Fibroblast of the conjunctiva (primary cell): ENCODE results near the gene PPP1R7.

Experiments used
- DNase-seq: peaks from one replicate; pipeline ENCODE4 v3.0.0-alpha.2; 2010; ENCODE audit warnings: low read depth

PPP1R7 gene

DNA sequence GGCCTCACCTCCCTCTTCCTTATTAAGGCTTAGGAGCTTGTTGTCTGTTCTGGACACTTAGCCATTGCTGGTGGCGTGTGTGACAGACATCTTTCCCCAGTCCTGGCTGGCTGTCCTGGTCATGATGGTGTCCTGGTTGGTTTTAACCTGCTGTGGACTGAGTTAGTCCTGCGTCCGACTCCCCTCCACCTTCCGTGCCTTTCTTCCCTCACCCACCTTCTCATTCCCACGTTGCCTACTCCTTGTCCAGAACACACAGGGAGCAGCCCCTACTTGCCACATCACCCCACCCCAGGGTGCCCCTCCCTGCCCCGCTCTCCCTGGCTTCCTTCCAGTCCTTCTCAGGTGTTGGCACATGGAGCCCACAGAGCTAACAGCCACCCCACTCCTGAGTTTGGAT lies 47.7 kb downstream of the PPP1R7 start:
- no peak for DNase-seq

GRCh38 chr2:241198381-241199279 lies 48.4 kb downstream of the PPP1R7 start:
- no peak for DNase-seq

DNA sequence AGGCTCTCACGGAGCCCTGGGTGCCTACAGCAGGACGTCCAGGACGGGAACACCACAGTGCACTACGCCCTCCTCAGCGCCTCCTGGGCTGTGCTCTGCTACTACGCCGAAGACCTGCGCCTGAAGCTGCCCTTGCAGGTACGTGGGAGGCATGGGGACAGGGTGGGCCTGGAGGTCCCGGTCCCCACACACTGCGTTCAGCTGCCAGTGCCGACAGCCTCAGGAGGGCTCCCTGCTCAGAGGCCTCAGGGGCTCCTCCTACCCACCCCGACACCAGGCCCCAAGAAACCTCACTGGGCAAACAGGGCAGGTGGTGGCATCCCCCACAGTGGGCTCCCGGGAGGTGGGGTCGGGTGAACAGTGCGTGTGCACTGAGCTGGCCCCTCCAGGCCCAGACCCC lies 49.0 kb downstream of the PPP1R7 start:
- no peak for DNase-seq

- no peak for DNase-seq
Observed at GRCh38 chr2:241199897-241200821, 49.9 kb downstream of the PPP1R7 start.

GRCh38 chr2:241200822-241201395 lies 50.6 kb downstream of the PPP1R7 start:
- DNase-seq = no peak

DNA sequence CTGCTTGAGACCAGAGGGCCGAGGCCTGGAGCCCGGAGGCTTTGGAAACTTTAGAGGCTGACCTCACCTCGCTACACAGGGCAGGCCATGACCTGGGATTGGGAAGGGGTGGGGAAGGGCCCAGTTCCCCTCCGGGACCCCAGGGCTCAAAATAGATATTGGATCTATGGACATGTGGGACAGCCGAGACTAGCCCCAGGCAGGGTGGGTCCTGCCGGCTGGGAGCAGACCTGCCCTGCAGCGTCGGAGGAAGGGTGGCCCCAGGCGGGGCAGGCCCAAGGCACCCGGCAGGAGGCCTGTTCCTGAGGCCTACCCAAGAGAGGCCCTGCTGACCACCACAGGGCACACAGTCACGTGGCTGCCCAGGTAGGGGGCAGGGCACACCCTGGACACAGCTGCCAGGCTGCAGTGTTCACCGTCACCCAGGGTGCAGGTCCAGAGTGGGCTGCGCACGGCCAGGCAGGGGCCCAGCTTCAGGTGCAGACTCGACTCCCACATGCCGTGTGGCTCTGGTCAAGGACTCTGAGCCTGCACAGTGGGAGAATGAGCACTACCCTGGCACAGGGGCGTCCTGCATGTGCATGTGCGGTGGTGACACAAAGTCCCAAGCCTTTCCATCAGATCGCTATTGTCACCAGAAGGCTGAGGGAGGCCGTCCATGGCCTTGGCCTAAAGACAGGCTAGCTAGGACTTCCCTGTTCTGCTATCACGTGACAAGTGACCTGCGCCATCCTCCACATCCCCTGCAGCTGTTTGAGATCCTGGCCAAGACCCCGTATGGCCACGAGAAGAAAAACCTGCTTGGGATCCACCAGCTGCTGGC lies 51.4 kb downstream of the PPP1R7 start:
- no peak for DNase-seq

GRCh38 chr2:241202268-241202585 lies 52.0 kb downstream of the PPP1R7 start:
- no peak for DNase-seq

- DNase-seq = no peak
Observed at GRCh38 chr2:241202681-241203080, 52.4 kb downstream of the PPP1R7 start.

- DNase-seq = no peak
Observed at GRCh38 chr2:241203218-241204009, 53.1 kb downstream of the PPP1R7 start.

GRCh38 chr2:241204010-241204384 lies 53.7 kb downstream of the PPP1R7 start:
- DNase-seq = no peak

DNA sequence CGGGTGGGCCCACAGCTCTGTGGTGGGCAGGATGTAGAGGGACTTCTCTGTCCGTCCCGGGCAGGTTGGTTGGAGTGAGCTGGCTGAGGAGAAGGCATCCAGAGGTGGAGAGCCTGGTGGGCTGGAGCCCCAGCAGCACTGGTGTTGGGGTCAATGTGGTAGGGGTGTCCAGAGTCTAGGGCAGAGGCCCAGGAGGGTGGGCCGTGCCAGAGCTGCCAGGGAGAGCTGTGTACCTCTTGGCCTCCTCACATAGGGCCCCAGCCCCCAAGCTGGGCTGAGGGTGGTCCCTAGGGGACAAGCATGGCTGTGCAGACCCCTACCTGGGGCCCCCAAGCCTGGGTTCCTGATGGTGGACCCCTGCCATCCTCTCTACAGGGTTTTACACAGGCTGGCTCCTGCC lies 54.2 kb downstream of the PPP1R7 start:
- no peak for DNase-seq

DNA sequence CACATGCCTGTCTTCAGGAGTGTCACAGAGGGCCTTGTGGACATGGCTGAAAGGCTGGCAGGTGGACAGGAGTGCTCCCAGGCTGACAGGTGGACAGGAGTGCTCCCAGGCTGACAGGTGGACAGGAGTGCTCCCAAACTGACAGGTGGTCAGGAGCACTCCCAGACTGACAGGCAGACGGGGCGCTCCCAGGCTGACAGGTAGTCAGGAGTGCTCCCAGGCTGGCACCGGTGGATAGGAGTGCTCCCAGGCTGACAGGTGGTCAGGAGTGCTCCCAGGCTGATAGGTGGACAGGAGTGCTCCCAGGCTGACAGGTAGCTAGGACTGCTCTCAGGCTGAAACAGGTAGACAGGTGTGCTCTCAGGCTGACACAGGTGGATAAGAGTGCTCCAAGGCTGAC lies 54.8 kb downstream of the PPP1R7 start:
- DNase-seq = no peak

GRCh38 chr2:241207151-241207550 lies 56.9 kb downstream of the PPP1R7 start:
- DNase-seq = no peak

- DNase-seq = no peak
Observed at GRCh38 chr2:241207641-241208040, 57.4 kb downstream of the PPP1R7 start.

- no peak for DNase-seq
Observed at GRCh38 chr2:241208058-241208457, 57.8 kb downstream of the PPP1R7 start.

- no peak for DNase-seq
Observed at GRCh38 chr2:241209271-241209670, 59.0 kb downstream of the PPP1R7 start.

- no peak for DNase-seq
Observed at GRCh38 chr2:241211276-241211675, 61.0 kb downstream of the PPP1R7 start.

DNA sequence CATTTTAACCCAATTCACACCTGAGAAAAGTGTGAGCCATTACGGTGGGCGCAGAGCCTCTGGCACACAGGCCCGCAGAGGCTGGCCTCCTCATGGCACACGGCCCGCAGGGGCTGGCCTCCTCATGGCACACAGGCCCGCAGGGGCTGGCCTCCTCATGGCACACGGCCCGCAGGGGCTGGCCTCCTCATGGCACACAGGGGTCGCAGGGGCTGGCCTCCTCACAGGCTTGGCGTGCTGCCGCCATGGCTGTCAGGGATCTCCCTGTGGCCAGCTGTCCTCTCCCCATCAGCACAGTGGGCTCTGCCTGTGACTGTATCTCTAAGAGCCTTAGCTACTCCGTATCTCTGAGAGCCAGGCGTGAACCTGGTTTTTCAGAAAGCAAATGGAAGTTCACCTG lies 62.8 kb downstream of the PPP1R7 start:
- no peak for DNase-seq

DNA sequence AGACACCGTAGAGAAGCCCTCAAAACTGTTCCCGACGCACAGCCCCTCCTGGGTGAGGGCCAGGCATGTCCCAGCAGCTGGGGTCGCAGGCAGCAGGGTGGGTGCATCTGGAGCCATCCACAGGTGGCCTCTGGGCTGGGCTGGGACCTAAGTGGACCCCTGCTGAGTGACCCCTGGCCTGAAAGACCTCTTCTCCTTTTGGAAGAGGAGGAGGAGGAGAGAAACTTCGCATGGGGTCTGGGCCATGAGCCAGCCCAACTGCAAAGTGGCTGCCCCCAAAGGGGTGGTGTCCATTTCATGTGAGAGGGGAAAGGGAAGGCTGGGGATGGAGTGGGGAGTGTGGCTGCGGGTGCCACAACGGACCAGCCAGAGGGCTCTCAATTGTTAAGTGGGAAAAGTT lies 63.3 kb downstream of the PPP1R7 start:
- DNase-seq = no peak

DNA sequence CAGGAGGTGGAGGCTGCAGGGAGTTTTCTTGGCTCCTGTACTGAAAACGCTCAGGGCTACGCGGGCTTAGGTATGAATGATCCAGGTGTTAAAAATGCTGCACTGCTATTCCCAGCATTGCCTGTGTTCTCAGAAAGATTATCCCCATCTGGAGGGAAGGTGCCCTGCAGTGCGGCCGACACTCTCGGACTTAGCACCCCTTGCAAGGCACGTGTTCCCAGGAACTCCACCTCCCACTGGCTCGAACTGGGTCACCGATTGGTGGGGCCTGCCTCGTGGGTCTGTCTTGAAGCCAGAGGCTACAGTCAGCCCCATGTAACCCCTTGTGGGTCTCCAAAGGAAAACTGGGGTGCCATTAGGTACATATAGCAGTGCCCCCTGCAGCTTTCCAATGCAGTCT lies 63.9 kb downstream of the PPP1R7 start:
- DNase-seq = no peak

DNA sequence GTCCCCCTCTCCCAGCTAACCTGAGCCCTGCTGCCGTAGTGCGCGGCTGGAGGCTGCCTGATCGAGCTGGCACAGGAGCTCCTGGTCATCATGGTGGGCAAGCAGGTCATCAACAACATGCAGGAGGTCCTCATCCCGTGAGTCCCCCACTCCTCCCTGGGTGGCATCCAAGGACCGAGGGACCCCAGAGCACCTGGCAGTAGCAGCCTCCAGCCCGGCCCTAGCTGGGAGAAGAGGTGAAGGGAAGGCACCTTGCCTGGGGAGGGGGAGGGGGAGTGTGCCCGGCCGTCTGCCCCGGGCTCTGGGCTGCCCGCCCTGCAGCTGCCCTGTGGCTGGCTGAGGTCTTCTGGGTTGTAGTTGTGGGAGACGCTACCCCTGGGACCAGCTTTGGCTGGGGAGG lies 64.5 kb downstream of the PPP1R7 start:
- no peak for DNase-seq
